Erythroblast (primary cell): ENCODE data around the gene TRIM69.
A peak's percentile ranks its signal among the peaks of the same experiment; 100 is the strongest.
"Not testable (repeated sequence)": the region's sequence is repeated elsewhere in the genome, so short reads cannot be mapped to it uniquely, and the experiment has no call there.

Experiments
- DNase-seq, 2 experiments: peaks; one replicate each; lab custom pipeline; 2025; lab: John Stamatoyannopoulos, UW
- GATA1 ChIP-seq: IDR thresholded peaks from 2 replicates; pipeline ENCODE4 v1.6.1; 2011; ENCODE audit warnings: low read depth, mild to moderate bottlenecking, control low read depth, low read length, moderate library complexity
- POLR2A ChIP-seq: IDR thresholded peaks from 2 replicates; pipeline ENCODE4 v1.6.1; 2011; ENCODE audit warnings: mild to moderate bottlenecking, low read length

TRIM69 gene

GRCh38 chr15:44720460-44721176 lies 15.7 kb upstream of the TRIM69 start:
- TF ChIP-seq POLR2A, result no peak
- TF ChIP-seq GATA1, result no peak
- DNase-seq, result no peak

GRCh38 chr15:44722011-44722410 lies 14.3 kb upstream of the TRIM69 start:
- no peak for TF ChIP-seq POLR2A
- TF ChIP-seq GATA1, result no peak
- no peak for DNase-seq

- DNase-seq, result peak in 1 of 2 experiments; percentile 14
- TF ChIP-seq GATA1 (no peak), POLR2A (no peak)
These were observed 10.2 kb upstream of the TRIM69 start for GRCh38 chr15:44726136-44726535.

GRCh38 chr15:44726568-44727484 lies 9.5 kb upstream of the TRIM69 start:
- TF ChIP-seq POLR2A (peak; percentile 58), GATA1 (no peak)

DNA sequence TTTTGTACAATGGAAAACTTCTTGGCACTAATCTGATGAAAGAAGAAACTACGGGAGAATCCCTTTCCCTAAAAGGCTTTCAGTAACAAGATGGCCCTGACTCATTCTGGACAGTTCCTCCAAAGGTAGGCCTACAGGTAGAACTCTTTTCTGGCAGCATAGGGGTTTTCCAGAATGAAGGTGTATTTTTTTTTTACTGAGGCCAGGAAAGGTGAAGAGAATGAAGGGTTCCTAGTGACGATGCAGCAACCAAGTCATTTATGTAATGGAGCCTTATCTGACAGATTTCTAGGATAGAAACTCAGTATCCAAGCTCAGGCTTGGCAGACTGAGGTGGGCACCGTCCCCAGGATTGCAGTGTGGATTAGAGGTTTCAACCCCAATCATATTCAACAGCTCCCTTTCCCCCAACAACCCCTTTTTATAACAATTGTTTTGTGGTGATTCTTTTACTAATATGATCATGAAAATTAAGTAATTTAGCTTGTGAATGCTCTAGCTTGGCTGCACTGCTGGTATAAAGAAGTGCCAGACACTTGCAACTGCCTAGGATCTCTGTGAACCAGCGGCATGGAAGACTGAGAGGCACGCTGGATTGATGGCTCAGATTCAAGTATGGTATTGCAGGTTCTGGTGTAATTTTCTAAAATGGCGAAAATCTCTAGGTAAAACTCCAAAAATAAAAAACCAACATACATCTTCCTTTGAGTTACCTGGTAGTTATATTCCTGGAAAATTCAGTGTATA lies 8.7 kb upstream of the TRIM69 start:
- TF ChIP-seq POLR2A (no peak), GATA1 (no peak)
- DNase-seq, result peak in 1 of 2 experiments; percentile 32

More at GRCh38 chr15:44726568-44727484, 9.5 kb upstream of the TRIM69 start:
- DNase-seq, result peak in 1 of 2 experiments; percentile 55

DNA sequence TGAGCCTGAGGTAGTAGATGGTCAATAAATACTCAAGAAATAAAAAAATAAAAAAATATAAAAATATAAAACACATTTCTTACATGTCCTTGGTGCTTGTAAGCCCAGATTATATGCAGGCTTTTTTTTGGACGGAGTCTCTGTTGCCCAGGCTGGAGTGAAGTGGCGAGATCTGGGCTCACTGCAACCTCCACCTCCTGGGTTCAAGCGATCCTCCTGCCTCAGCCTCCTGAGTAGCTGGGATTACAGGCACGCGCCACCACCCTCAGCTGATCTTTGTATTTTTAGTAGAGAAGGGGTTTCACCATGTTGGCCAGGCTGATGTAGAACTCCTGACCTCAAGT lies 8.1 kb upstream of the TRIM69 start:
- not testable (repeated sequence) for DNase-seq

DNA sequence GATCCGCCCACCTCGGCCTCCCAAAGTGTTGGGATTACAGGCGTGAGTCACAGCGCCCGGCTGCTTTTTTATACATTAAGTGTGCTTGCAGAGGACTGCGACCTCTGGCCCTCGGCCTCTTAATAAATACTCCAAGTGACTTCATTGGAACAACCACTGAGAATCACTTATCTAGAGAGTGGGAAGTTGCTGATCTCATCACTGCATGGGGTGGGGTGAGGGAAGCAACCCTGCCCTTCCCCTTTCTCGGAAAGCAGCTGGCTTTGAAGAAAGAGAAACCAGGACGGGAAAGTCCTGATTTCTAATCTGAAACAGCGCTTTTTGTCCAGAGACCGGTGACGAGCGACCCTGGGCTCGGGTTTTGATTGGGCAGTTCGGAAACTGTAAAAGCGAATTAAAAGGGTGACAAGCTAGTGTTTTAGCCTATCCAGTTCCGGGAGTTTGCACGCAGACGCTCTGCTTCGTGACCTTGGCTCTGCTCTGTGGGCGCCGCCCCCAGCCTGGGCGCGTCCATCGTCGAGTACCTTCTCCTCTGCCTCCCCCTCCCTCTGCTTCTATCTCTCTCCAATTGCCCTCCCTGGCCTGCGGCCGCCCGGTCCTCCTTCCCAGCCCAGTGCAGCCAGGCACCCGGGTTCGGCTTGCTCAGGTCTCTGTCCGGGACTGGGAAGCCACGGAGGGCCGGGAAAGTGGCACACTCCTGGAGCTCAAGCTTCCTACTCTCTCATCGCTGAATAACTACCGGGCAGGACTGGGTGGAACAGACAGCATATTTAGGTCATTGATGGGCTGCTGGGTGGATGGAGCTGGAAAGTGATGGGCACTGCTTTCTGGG lies 7.5 kb upstream of the TRIM69 start:
- peak; percentile 87 to 92 for DNase-seq
- TF ChIP-seq GATA1, result no peak
- peak; percentile 76 for TF ChIP-seq POLR2A

DNA sequence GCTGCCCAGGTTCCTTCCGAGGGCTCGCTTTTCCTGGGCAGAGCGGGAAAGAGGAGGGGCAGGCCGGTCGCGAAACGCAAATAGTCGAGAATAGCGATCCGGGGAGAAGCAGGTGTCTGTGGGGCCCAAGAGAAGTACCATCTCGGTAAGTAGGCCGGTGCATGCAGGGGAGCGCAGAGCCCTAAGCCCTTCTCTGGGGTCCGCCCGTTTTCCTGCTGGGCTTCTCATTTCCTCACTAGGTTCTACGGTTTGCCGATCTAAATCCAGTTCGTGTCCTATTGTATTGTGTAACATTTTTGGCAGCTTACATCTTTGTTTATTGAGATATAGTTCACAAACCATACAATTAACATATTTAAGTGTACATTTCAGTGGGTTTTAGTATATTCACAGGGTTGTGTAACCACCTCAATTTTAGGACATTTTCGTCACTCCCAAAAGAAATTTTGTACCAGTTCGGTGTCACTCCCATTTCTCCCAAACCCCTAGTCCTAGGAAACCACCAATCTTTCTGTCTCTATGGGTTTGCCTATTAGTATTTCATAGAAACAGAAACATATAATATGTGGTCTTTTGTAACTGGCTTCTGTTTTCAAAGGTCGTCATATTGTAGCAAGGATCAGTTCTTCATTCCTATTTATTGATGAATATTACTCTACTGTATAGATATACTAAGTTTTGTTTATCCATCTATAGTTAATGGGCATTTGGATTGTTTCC lies 6.8 kb upstream of the TRIM69 start:
- TF ChIP-seq GATA1 (no peak), POLR2A (no peak)
- peak in 1 of 2 experiments; percentile 42 for DNase-seq

DNA sequence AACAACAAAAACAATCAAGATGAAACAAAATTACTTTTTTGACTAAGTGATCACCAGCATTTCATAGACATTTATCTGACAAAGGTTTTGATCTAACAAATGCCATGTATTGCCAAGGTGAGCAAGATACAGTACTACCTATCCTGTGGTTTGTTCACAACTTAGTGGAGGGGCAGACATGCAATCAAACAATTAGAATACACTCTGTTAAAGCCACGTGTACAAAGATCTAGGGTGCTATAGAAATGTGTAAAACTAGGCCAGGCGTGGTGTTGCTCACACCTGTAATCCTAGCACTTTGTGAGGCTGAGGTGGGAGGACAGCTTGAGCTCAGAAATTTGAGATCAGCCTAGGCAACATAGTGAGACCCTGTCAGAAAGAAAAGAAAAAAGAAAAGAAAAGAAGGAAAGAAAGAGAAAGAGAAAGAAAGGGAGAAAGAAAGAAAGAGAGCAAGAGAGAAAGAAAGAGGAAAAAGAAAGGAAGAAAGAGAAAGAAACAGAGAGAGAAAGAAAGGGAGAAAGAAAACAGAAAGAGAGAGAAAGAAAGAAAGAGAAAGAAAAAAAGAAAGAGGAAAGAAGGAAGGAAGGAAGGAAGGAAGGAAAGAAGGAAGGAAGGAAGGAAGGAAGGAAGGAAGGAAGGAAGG lies 1.4 kb upstream of the TRIM69 start:
- TF ChIP-seq POLR2A (no peak), GATA1 (no peak)
- no peak for DNase-seq

- no peak for TF ChIP-seq POLR2A
- TF ChIP-seq GATA1, result no peak
- DNase-seq, result no peak
These were observed 697 bp upstream of the TRIM69 start for GRCh38 chr15:44735482-44736180.

DNA sequence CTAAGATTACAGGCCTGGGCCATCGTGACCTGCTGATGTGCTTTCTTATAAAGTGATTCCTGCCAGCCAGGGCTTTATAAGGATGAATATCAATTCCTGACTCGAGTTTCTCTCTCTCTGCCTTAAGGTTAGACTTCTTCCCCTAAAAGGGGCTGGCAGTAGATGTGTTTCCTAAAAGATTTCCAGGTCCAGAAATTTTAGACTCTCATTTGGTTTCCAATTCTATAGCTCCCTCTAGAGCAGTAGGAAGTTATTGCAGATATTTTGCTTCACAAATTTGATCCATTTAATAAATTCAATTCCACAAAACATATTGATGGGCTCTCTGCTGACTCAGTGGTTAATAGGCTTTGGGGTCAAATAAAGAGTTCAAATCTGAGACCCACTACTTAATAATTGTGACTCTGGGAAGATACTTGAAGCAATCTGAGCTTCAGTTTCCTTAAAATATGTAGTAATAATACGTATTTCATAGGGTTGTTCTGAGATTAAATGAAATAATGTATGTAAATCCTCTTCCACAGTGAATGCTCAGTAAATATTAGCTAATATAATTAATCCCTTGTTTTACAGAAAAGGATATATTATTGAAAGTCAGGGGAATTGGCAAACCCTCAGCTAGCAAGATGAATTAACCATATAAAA lies 2.1 kb downstream of the TRIM69 start:
- TF ChIP-seq GATA1 (no peak), POLR2A (no peak)
- DNase-seq, result peak; percentile 40 to 72

- not testable (repeated sequence) for DNase-seq
These were observed 3.0 kb downstream of the TRIM69 start for GRCh38 chr15:44739222-44739847.

DNA sequence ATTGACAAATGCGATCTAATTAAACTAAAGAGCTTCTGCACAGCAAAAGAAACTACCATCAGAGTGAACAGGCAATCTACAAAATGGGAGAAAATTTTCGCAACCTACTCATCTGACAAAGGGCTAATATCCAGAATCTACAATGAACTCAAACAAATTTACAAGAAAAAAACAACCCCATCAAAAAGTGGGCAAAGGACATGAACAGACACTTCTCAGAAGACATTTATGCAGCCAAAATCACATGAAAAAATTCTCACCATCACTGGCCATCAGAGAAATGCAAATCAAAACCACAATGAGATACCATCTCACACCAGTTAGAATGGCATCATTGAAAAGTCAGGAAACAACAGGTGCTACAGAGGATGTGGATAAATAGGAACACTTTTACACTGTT lies 7.1 kb downstream of the TRIM69 start:
- DNase-seq, result not testable (repeated sequence)
